ENCODE results near the gene FAM200A. TPM values are rescaled to one million over a fixed set of nuclear protein-coding genes. Genes with fewer than 3 reads are reported as not detected.
A peak's percentile ranks its signal among the peaks of the same experiment; 100 is the strongest.

Gene FAM200A
- total and polyA plus RNA-seq, 2 of the 13 experiments (the other 11 are each of a cell fraction or from before 2014, with no cell fraction given), result 4.7 to 6.3 TPM

DNA sequence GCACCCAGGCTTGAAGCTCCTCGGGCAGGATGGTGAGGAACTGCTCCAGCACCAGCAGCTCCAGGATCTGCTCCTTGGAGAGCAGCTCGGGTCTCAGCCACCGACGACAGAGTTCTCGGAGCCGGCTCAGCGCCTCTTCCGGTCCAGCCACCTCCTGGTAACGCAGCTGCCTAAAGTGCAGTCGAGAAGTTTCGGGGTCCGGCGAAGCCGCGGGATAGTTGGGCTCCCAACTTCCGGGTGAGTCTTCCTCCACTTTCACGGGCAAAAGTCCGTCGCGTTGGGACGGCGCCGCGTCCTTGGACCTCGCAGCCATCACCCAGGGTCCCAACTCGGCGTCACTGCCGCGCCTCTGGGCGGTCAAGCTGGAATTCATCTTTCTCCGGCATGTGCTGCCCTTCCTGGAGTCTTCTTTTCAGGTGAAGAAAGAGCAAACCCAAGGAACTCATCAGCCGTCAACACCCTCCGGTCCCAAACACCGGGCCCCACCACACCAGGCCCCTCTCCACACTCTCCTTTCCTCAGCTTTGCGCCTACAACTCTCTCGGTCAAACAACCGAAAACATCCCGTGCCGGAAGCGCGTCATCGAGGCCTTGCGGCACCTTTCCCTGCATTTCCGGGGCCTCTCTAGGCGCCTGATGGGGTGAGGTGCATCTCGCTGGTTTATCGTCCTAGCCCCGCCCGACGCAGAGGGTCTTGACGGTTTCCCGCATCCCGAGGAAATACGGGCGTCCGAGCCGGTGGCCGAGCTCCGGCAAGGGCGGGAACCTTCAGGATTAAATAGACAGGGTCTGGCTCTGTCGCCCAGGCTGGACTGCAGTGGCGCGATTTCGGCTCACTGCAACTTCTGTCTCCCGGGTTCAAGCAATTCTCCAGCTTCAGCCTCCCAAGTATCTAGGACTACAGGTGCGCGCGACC, 51.9 kb downstream of the FAM200A start, which contains the start of gene ZNF394 (continued):
- peak; percentile 65; the same call in 1 of the 2 replicates for TF ChIP-seq IRF9 (CRISPR knock-in tag; IDR thresholded peaks at IDR 0.05; ENCODE audit: borderline replicate concordance)
- TF ChIP-seq ZKSCAN1 (IDR thresholded peaks at IDR 0.05; ENCODE audit: low read length), result no peak
- peak; percentile 93; the same call in 1 of the 2 replicates for TF ChIP-seq IKZF5 (CRISPR knock-in tag; IDR thresholded peaks at IDR 0.05)
- TF ChIP-seq FOXK1 (CRISPR knock-in tag; IDR thresholded peaks at IDR 0.05; ENCODE audit: borderline replicate concordance, low read depth), result peak; percentile 97; the same call in 1 of the 2 replicates
- TF ChIP-seq ZNF740 (CRISPR knock-in tag; IDR thresholded peaks at IDR 0.05), result no peak
- no peak for TF ChIP-seq ZNF10 (CRISPR knock-in tag; IDR thresholded peaks at IDR 0.05; ENCODE audit: borderline replicate concordance, low read depth)
- no peak for TF ChIP-seq ZMAT5 (CRISPR knock-in tag; IDR thresholded peaks at IDR 0.05; ENCODE audit: borderline replicate concordance, low read depth)
- TF ChIP-seq TIGD3 (CRISPR knock-in tag; IDR thresholded peaks at IDR 0.05; ENCODE audit: borderline replicate concordance), result no peak
- TF ChIP-seq ZNF776 (CRISPR knock-in tag; IDR thresholded peaks at IDR 0.05), result no peak; the same call in 1 of the 2 replicates
- TF ChIP-seq, protein P1, sequence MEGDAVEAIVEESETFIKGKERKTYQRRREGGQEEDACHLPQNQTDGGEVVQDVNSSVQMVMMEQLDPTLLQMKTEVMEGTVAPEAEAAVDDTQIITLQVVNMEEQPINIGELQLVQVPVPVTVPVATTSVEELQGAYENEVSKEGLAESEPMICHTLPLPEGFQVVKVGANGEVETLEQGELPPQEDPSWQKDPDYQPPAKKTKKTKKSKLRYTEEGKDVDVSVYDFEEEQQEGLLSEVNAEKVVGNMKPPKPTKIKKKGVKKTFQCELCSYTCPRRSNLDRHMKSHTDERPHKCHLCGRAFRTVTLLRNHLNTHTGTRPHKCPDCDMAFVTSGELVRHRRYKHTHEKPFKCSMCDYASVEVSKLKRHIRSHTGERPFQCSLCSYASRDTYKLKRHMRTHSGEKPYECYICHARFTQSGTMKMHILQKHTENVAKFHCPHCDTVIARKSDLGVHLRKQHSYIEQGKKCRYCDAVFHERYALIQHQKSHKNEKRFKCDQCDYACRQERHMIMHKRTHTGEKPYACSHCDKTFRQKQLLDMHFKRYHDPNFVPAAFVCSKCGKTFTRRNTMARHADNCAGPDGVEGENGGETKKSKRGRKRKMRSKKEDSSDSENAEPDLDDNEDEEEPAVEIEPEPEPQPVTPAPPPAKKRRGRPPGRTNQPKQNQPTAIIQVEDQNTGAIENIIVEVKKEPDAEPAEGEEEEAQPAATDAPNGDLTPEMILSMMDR (CRISPR knock-in tag; IDR thresholded peaks at IDR 0.05), result peak; percentile 20; the same call in 1 of the 2 replicates
- peak; percentile 58; the same call in 1 of the 2 replicates for TF ChIP-seq SRY (CRISPR knock-in tag; IDR thresholded peaks at IDR 0.05)
- TF ChIP-seq, protein P2, sequence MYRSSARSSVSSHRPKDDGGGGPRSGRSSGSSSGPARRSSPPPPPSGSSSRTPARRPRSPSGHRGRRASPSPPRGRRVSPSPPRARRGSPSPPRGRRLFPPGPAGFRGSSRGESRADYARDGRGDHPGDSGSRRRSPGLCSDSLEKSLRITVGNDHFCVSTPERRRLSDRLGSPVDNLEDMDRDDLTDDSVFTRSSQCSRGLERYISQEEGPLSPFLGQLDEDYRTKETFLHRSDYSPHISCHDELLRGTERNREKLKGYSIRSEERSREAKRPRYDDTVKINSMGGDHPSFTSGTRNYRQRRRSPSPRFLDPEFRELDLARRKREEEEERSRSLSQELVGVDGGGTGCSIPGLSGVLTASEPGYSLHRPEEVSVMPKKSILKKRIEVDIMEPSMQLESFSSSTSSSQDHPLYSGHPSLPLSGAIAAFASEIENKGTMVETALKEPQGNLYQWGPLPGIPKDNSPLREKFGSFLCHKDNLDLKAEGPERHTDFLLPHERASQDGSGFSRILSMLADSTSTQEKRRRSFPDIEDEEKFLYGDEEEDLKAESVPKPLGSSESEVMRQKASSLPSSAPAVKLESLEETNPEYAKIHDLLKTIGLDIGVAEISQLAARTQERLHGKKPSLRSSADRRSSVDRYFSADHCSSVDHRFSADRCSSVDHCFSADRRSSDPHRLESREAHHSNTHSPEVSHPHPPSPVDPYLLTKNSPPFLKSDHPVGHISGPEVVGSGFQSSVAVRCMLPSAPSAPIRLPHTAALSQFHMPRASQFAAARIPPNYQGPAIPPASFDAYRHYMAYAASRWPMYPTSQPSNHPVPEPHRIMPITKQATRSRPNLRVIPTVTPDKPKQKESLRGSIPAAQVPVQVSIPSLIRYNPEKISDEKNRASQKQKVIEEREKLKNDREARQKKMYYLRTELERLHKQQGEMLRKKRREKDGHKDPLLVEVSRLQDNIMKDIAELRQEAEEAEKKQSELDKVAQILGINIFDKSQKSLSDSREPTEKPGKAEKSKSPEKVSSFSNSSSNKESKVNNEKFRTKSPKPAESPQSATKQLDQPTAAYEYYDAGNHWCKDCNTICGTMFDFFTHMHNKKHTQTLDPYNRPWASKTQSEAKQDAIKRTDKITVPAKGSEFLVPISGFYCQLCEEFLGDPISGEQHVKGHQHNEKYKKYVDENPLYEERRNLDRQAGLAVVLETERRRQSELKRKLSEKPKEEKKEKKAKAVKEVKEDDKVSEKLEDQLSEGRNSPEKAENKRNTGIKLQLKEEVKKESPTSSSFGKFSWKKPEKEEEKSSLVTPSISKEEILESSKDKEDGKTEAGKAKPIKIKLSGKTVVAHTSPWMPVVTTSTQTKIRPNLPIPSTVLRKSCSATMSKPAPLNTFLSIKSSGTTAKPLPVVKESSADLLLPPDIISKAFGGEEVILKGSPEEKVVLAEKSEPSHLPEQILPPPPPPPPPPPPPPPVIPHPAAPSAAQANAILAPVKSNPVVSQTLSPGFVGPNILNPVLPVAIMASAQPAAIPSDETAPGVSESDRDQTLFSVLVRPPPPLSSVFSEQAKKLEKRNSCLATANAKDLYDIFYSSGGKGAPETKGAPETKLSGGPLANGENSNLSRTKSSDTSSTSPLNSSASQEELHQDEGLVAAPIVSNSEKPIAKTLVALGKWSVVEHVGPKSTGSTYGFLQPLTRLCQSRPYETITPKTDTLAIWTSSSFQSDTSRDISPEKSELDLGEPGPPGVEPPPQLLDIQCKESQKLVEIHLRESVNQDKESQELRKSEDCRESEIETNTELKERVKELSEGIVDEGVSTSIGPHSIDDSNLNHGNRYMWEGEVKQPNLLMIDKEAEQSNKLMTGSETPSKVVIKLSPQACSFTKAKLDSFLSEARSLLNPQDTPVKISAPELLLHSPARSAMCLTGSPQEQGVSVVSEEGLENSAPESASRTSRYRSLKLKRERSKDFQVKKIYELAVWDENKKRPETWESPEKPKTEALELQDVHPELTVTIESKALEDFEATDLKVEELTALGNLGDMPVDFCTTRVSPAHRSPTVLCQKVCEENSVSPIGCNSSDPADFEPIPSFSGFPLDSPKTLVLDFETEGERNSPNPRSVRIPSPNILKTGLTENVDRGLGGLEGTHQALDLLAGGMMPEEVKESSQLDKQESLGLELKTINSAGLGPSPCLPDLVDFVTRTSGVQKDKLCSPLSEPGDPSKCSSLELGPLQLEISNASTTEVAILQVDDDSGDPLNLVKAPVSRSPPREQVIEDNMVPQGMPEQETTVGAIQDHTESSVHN (CRISPR knock-in tag; IDR thresholded peaks at IDR 0.05), result no peak

All from HepG2 (cell line).